NB4 (cell line): ENCODE data around the gene ITGB7.
"Not testable (repeated sequence)": the region's sequence is repeated elsewhere in the genome, so short reads cannot be mapped to it uniquely, and the experiment has no call there.

Experiments used
- CTCF ChIP-seq: IDR thresholded peaks from one replicate; pipeline ENCODE4 v1.5.1; 2012; ENCODE audit warnings: low read depth, low read length
- MYC ChIP-seq: IDR thresholded peaks from 2 replicates; pipeline ENCODE4 v1.6.1; 2011; ENCODE audit warnings: low read depth, low read length
- POLR2A ChIP-seq: IDR thresholded peaks from 2 replicates; pipeline ENCODE4 v1.6.1; 2011; ENCODE audit warnings: mild to moderate bottlenecking; ENCODE audit not compliant: insufficient read length; ENCODE audit errors: extremely low read depth

GRCh38 chr12:53178803-53179202, 28.2 kb downstream of the ITGB7 start:
- not testable (repeated sequence) for TF ChIP-seq MYC, CTCF, POLR2A
